HG03196 (cell line): ENCODE results near the gene OR6C74.

ENCODE experiments used
- ATAC-seq: cut with Tn5 transposase; IDR thresholded peaks from one replicate; pipeline ENCODE4 v1.9.1; 2021; ENCODE audit not compliant: unreplicated experiment

Gene OR6C74

GRCh38 chr12:55244309-55244708, at the start of gene OR6C74:
TSS of gene OR6C74 (plus strand) at chr12:55244609. CDS start at chr12:55247288, 2,679 bp downstream.
- no peak for ATAC-seq

GRCh38 chr12:55220725-55221124, 23.7 kb upstream of the OR6C74 start, which contains the start of gene OR10A7:
TSS of gene OR10A7 (plus strand) at chr12:55221025. CDS start at chr12:55221025, 0 bp downstream.
- no peak for ATAC-seq

GRCh38 chr12:55226523-55226922, 17.9 kb upstream of the OR6C74 start:
- ATAC-seq = no peak

- ATAC-seq = no peak
These were observed 16.8 kb upstream of the OR6C74 start for GRCh38 chr12:55227643-55228042.

GRCh38 chr12:55246159-55246558, 1.8 kb downstream of the OR6C74 start:
- no peak for ATAC-seq

GRCh38 chr12:55250944-55251343, 6.5 kb downstream of the OR6C74 start:
- ATAC-seq = no peak

- ATAC-seq = no peak
These were observed 8.9 kb downstream of the OR6C74 start for GRCh38 chr12:55253281-55253680.

GRCh38 chr12:55256831-55257230, 12.4 kb downstream of the OR6C74 start:
- ATAC-seq = no peak

GRCh38 chr12:55258303-55258702, 13.9 kb downstream of the OR6C74 start:
- ATAC-seq = no peak

GRCh38 chr12:55280991-55281390, 36.6 kb downstream of the OR6C74 start:
- no peak for ATAC-seq

GRCh38 chr12:55289999-55290398, 45.6 kb downstream of the OR6C74 start:
- no peak for ATAC-seq
